Measurements from ENCODE around the gene PDE6C.
"Not testable (repeated sequence)": the region's sequence is repeated elsewhere in the genome, so short reads cannot be mapped to it uniquely, and the experiment has no call there.

Gene PDE6C

DNA sequence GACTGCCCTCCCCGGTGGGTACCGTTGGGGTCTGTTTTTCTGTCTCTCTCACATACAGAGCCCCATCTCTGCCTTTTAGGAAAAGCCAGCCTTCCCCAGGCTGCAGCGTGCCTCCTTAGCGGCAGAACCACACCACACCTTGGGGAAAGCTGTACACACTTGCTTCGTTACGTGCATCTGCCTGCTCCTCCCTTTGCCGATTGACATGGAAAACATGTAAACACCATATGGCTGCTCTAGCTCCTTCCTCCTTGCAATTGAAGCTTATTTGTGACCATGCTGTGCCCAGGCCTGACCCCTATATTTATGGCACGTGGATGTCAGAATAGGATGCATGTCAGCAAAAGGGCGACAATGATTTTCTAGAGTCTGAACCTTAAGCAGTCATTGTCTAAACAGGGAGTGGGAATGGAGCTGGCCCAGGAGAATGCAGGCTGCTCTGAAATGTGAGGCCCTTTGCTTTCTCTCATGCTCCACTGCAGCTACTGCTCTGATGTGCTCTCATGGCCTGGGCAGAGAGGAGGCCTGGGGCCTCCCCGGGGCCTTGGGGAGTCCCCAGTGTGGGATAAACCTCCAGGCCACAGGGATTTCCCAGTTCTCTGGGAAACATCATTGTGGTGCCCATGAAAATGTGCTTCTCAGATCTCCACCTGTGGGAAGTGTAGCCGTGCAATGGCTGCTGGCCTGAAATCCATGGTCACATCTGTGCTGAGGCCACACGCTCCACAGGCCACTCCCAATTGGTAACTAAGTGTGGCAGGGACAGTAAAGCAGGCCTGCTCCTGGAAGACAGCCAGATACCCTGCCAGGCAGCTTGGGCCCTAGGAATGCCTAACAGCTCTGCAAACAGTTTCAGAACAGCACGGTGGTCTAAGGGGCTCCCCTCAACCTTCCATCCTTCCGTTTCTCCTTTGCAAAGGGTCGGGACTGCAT, 18.6 kb downstream of the PDE6C start:
- no peak for DNase-seq (ENCODE audit: low read depth)

DNA sequence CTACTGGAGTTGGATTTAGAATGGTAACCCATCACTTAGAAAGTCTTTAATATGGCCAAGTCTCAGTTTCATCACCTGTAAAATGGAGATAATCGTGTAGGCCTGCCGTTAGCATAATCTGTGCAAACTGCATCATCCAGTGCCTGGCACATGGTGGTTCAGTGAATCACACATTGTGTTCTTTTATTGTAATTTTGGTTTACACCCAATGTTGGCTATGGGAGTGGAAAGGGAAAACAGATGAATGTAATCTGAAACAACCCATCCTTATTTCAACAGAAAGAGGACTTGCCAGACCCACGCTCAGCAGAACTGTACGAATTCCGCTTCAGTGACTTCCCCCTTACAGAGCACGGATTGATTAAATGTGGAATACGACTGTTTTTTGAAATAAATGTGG, 27.5 kb downstream of the PDE6C start:
- DNase-seq (ENCODE audit: low read depth): no peak

DNA sequence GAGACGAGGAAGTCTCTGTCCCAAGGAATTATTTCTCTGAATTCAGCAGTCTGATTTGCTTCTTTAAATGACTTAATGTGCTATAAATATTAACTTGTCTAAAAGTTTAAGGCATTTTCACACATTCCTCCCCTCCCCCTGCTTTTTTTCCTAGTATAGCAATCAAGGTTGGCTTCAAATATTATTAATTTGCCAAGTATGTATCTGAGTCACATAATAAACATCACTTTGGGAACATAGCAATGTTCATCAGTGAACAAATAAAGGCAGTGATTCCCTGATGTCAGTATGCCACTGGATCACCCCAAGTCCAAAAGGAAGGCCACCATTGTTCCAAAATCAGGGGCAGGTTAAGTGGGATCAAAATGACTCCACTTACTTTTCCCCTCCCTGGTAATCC, 40.5 kb downstream of the PDE6C start:
- DNase-seq (ENCODE audit: low read depth): no peak

DNA sequence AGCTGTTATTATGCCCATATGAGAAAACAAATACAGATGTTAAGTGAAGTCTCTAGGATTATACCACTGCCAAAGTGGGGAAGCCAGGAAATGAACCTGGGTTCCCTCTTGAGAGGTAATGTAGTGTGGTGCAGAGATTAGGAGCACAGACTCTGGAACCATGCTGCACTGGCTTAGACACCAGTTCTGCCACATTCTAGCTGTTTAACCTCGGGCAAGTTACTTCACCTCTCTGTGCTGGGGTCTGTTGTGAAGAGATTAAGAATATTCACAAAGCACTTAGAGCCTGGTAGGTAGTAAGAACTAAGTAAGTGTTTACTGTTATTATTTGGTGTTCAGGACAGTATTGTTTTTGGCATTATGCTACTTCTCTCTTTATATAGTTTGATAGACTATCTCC, 41.9 kb downstream of the PDE6C start:
- DNase-seq (ENCODE audit: low read depth): no peak

DNA sequence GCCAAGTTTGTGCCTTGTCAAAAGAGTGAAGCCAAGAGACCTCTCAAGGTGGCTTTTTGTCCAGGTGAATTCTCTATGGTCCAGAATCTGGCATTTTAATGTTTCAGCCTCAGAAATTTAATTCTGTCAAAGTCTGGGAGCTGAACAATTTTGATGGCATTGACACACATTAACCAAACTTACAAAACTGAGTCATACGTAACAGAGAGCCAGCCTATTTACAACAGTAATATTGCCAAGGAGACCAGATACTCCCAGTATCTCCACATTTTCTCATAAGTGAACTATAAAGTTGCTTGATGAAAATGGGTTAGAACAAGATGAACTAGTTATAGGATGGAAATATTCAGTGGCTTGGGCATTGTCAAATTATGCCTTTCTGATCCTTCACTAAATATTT, 43.8 kb downstream of the PDE6C start:
- DNase-seq (ENCODE audit: low read depth): no peak

DNA sequence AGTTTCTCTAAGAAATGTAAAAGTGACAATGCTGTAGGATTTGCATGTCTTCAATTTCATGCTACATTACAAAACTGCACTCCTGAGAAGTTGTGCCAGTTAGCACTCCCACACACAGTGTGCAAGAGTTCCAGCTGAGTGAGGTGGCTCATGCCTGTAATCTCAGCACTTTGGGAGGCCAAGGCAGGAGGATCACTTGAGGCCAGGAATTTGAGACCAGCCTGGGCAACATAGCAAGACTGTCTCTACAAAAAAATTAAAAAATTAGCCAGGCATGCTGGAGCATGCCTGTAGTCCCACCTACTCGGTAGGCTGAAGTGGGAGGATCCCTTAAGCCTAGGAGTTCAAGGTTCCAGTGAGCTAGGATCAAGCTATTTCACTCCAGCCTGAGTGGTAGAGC, 45.4 kb downstream of the PDE6C start:
- DNase-seq (ENCODE audit: low read depth): no peak

DNA sequence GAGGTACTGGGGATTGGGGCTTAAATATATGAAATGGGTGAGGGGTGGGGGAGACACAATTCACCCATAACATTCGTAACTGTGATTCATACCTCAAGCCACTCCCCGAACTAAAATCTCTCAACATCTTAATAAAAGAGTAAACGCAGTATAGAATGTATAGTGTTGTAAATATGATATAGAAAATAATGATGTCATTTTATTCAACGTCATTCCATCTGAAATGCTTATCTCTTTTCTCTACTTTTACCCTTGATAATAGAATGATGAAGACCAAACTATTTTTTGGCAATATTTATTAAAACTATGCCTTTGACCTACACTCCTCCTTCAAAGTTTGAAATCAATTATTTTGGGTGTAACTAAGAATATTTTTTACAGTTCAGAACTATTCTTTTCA, 53.7 kb downstream of the PDE6C start:
- DNase-seq (ENCODE audit: low read depth): no peak

DNA sequence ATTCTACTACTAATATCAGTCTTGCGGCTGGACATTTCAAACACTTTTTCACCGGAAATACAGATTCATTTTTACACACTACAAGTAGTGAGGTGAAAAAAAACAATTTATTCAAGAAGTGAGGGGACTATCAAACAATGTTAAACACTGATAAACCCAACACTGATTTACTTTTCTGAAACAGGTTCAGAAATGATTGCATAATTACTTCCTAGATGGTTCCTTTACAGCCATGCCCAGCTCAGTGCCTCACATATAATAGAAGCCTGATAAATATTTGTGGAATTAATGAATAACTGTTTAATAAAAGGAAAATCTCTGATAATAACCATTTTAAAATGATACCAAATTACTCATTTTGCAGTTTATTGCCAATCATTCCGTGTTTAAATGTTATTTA, 55.5 kb downstream of the PDE6C start:
- DNase-seq (ENCODE audit: low read depth): no peak

DNA sequence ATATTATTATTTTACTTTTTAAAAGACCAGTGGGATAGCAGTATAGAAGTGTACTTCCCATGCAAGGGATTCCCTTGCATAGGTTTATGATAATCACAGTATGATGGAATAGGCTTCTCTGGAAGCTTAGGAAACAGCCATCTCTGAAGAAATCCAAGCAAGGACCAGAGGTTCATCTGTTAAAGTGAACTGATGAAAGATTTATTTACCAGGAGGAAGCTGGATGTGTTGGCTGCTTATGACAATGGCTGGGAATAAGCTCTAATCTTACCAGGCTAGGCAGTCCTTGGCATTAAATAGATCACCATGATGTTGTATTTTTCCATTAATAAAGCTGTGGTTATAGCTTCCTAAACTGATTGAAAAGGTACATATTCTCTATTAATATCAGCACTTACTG, 58.0 kb downstream of the PDE6C start:
- DNase-seq (ENCODE audit: low read depth): no peak

DNA sequence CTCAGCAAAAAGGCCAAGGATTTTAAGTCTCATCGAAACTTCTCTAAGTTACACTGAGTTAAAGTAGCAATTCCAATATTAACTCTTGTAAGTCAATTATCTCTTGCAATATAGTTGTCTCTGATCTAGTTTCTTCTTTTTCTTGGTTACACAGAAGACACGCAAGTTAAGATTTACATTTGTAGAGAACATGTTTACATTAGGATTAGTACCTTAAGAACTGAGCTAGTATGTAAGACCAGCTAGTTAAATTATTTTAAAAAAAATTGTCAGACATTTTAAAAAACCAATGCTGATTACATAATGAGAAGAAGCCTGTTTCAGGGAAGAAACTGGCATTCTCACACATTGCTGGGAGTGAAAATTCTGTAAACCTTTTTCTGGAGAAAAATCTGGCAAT, 58.7 kb downstream of the PDE6C start:
- DNase-seq (ENCODE audit: low read depth): no peak

DNA sequence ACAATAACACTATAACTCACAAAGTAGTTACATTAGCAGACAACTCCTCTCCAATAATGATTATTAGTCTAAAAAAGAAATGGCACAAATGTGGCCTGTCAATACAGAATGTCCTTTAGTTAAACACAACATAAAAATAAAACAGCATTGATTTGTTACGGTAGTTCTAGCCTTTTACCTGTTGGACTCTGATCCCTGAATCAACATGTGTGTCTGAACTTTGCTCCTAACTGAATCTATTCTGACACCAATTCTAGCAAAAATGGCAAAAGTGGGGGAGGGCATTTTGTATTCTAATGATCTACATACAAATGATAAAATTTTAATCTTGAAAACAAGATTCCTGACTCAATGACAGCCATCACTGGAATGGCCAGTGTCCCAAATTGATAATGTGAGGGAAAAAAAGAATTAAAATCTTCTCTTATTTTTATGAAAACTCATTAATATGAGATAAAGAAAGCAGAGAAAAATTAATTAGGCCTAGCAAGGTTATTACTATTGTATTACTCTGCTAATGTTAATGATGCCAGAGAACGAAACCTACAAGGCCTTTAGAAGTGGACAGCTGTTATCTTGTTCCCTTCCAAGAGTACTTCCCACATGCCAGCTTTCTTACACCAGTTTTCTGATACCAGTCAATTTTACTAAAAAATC, 59.8 kb downstream of the PDE6C start:
- DNase-seq (ENCODE audit: low read depth): no peak

DNA sequence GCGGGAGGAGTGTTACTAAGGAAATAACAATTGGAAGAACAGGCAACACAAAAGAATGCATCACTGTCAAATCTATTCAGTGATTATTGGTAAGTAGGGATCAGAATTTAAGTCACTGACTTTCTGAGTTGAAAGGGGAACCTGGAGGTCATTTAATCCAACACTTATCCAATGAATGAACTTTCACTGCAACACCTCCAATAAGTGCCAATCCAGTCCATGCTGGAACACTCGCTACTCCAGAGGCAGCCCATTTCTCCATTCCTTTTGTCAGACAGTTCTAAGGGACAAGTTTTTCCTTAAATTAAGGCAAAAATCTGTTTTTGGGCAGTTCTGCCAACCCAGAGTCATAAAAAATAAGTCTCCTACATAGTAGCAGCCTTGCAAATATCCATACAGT, 60.6 kb downstream of the PDE6C start:
- DNase-seq (ENCODE audit: low read depth): no peak

DNA sequence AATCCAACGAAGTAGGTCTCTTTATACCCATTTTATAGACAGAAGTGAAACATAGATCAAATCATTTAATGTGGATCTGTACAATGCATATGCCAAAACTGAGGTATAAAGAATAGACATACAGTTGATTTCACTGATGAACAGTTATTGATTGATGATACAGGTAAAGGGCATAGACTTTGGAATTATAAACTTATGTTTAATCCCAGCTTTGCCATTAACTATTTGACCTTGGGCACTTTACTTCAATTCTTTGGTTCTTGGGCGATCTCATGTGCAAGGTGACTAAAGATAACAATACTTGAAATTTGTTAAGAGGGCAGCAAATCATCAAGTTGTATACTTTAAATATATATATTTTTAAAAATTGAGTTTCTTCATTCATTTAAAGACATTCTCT, 61.5 kb downstream of the PDE6C start:
- DNase-seq (ENCODE audit: low read depth): no peak

DNA sequence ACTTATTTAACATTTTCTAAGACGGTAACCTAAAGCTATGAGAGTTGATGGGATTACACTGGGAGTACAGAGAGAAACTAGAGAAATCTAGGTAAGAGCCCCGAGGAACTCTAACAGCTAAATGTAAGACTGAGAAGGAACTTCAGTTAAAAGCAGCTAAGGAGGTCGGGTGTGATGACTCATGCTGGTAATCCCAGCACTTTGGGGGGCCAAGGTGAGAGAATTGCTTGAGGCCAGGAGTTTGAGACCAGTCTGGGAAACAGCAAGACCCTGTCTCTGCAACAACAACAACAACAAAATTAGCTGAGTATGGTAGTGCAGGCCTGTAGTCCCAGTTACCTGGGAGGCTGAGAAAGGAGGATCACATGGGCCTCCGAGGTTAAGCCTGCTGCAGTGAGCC, 66.0 kb downstream of the PDE6C start:
- no peak for DNase-seq (ENCODE audit: low read depth)

DNA sequence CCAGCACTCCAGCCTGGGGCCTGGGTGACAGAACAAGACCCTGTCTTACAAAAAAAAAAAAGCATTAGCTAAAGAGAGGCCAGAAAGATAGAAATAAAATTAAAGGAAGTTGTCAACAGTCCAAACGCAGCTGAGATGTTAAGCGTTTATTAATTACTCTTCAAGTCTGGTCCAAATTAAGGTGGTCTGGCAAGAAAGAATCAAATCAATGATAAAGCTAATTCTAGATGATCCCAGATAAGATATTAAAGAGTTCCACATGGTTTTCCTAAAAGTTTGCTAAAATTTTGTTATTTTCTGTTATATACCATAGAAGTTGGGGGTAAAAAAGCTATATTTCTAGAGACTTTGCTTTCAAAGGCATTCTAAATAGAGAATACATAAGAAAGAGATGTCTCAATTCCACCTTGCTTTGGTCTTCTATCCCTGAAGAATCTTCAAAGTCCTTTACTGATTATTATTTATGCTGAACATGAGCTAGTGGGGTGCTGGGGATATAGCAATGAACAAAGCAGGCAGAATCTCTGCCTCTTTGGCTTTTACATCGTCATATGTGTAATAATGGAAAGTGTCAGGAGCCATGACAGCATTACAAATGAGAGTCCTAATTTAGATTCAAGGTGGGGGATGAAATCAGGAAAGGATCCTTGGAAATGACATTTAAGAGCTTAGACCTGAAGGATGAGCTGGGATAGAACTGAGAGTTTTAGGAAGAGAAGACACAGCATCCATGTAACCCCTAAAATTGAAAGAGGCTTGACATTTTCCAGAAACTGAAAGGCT, 66.7 kb downstream of the PDE6C start:
- DNase-seq (ENCODE audit: low read depth): no peak

DNA sequence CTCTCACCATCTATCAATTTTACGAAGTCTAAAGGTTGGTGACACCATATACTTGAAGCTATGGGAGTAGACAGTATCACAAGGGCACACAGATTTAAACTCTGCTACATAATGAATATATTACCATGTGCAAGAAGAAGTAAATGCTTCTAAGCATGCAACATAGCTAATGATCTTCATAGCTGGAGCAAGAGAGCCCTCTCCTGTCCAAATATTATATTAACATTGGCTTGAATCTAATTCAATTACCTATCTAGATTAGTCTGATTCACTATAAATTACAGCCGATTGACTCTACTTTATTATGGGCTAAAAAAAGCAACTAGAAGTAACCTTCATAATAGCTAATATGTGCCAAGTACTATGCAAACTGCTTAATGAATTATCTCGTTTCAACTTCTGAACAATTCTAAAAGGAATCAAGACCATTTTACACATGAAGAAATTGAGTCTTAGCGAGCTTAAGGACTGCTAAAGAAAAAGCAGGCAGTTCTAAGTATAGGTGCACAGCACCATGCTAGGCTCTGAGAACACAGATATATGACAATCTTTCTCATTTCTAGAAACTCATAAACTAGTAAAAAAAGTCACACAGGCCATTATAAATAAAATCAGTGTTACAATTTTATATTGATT, 68.2 kb downstream of the PDE6C start:
- DNase-seq (ENCODE audit: low read depth): no peak

DNA sequence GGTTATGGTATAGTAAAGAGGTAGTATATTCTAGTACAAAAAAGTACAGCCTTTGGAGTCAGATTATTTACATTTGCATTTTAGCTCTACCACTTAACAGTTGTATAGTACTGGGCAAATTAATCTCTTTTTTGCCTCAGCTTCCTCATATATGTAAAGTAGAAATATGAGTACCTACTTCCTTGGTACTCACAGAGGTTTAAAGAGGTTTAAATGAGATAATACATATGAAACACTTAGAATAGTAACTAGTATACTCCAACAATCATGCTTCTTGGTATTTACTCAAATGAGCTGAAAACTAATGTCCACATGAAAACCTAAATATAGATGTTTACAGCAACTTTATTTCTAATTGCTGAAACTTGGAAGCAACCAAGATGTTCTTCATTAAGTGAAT, 75.4 kb downstream of the PDE6C start:
- DNase-seq (ENCODE audit: low read depth): no peak

DNA sequence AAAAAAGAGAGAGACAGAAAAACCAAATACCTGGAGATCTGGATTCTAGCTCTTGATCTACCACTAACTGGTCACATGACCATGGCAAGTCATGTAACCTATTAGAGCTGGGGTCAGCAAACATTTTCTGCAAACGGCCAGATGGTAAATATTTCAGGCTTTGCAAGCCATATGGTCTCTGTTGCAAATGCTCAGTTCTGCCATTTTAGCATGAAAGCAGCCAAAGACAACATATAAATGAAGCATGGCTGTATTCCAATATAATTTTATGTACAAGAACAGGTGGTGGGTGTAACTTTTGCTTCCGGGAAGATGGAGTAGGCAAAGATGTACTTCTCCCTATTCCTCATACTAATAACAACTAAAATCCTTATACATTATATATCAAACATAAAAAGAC, 83.4 kb downstream of the PDE6C start:
- no peak for DNase-seq (ENCODE audit: low read depth)

DNA sequence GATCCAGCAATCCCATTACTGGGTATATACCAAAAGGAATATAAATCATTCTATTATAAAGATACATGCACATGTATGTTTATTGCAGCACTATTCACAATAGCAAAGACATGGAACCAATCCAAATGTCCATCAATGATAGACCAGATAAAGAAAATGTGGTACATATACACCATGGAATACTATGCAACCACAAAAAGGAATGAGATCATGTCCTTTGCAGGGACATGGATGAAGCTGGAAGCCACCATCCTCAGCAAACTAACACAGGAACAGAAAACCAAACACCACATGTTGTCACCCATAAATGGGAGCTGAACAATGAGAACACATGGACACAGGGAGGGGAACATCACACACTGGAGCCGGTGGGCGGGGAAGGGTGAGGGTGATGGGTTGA, 84.2 kb downstream of the PDE6C start:
- not testable (repeated sequence) for DNase-seq (ENCODE audit: low read depth)

DNA sequence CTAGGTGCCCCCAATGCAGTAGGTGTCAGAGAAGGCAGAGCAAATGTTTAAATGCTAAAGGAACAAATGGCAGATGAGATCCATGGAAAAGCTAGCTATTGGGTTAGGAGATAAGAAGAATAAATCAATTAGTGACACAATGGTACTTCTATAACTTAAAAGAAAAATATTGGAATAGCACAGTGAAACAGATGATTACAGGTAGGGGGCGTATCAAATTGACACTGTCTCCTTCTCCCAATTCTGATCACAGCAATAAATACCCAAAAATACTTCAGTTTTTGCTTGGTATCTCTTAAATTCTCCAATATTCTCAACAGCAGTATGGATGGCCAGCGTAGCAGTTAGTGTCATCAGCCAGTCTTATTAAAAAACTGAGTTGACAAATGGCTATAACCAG, 84.9 kb downstream of the PDE6C start:
- no peak for DNase-seq (ENCODE audit: low read depth)

DNA sequence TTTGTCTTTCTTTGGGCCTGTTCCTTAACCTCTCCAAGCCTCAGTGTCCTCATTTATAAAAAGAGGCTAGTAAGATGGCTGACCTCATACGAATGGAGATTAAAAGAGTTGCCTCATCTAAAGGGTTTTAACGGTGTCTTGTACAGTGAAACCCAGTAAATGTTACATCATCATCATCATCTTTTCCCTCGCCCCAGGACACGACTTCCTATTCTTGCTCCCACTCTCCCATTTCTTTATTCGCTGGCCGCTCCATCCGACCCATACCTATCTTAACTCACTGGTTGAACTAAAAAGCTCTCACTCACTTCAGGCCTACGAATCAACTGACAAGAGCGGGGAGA, 89.5 kb downstream of the PDE6C start:
- DNase-seq (ENCODE audit: low read depth): no peak

DNA sequence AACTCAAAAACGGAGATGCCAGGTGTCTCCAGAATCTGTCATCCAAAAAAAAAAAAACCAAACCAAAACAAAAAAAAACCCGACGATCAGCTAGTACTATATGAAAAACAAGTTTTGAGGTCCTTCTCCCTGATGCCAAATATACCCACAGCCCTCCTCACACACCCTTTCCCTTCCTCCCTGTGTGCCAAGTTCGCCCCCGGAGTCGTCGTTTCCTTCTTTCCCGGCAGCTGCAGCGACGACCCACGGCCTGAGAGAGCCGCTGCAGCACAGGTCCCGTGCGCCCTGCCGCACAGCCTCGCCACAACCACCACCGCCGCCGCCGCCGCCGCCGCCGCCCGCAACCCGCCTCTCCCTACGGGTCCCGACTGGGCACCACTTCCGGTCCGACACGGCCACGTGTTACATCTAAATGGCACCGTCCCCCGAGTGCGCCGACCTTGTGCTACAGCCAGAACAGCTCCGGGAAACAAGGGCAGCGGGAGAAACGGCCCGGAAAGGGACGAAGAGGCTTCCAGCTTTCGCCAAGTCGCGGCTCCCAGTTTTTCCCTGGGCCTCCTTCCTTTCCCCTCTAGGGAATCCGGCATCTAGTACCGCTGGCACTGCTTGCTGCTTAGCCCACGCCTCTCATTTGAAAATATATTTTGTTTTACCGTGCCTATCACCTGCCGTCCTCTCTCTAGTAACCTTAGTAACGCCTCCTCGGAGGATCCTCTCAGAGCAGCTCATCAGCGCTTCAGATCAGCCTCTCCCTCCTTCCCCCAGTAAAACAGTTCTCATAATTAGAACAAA, 90.1 kb downstream of the PDE6C start, which contains the start of gene FRA10AC1:
FRA10AC1 (minus strand) TSS at position 383 of the 792 bp plus-strand sequence. CDS start 2,486 bp downstream, outside the sequence.
- DNase-seq (ENCODE audit: low read depth): peak; percentile 84
